IMR-90 (cell line): ENCODE data around the gene SLC44A2. TPM values are rescaled to one million over a fixed set of nuclear protein-coding genes. Genes with fewer than 3 reads are reported as not detected.

Experiments used
- ATAC-seq: fragments of 200-7000 bp; cut with Tn5 transposase; 2 replicates; pipeline ENCODE4 v1.9.1; 2020; ENCODE audit warnings: low read depth, mild to moderate bottlenecking, moderate library complexity
- BruUV-seq: library from RNA; stranded (reverse); fragments of 400-500 nt; replicated peaks from 2 replicates; lab custom pipeline; 2021; lab: Mats Ljungman, UMichigan
- CTCF ChIA-PET: fragments of 300-600 bp; formaldehyde crosslinking; extraction: SDS; loops from one replicate; lab custom pipeline; 2021; ENCODE audit warnings: antibody characterized with exemption; lab: Yijun Ruan, JAX
- POLR2A ChIA-PET: fragments of 300-600 bp; sonication (Branson Sonifier 250); formaldehyde crosslinking; loops from one replicate; lab custom pipeline; 2022; ENCODE audit warnings: antibody characterized with exemption; ENCODE audit not compliant: unreplicated experiment; lab: Charles Lee
- DNase-seq: peaks from one replicate; pipeline ENCODE4 v3.0.0; 2013
- H2AFZ ChIP-seq: replicated peaks from 2 replicates; pipeline ENCODE3; 2013; ENCODE audit warnings: low read length, mild to moderate bottlenecking; ENCODE audit not compliant: poor library complexity
- H2AK5ac ChIP-seq: 2 replicates; pipeline ENCODE4 v1.6.1; 2013; ENCODE audit warnings: low read depth, low read length, inconsistent platforms
- H2AK9ac ChIP-seq: replicated peaks from 2 replicates; pipeline ENCODE3; 2013; ENCODE audit warnings: mild to moderate bottlenecking, low read depth, low read length, moderate library complexity; ENCODE audit not compliant: poor library complexity
- H2BK120ac ChIP-seq: 2 replicates; pipeline ENCODE4 v1.6.1; 2013; ENCODE audit warnings: low read depth, low read length, inconsistent platforms
- H2BK15ac ChIP-seq: 3 replicates; pipeline ENCODE4 v1.6.1; 2013; ENCODE audit warnings: low read depth, low read length, inconsistent platforms
- H2BK20ac ChIP-seq: 2 replicates; pipeline ENCODE4 v1.6.1; 2013; ENCODE audit warnings: low read depth, mild to moderate bottlenecking, inconsistent platforms, low read length, moderate library complexity
- H2BK5ac ChIP-seq: 2 replicates; pipeline ENCODE4 v1.6.1; 2013; ENCODE audit warnings: mild to moderate bottlenecking, low read depth, low read length, inconsistent platforms; ENCODE audit not compliant: poor library complexity, severe bottlenecking
- H3K14ac ChIP-seq: replicated peaks from 2 replicates; pipeline ENCODE4 v1.6.1; 2013; ENCODE audit warnings: low read depth, low read length, inconsistent platforms
- H3K18ac ChIP-seq: 2 replicates; pipeline ENCODE4 v1.6.1; 2013; ENCODE audit warnings: low read depth, low read length, control low read depth
- H3K23ac ChIP-seq: 2 replicates; pipeline ENCODE4 v1.6.1; 2013; ENCODE audit warnings: low read depth, low read length, inconsistent platforms
- H3K27ac ChIP-seq: 2 replicates; pipeline ENCODE4 v1.5.1; 2013; ENCODE audit warnings: mild to moderate bottlenecking, control low read depth, low read length; ENCODE audit not compliant: insufficient read depth
- H3K27me3 ChIP-seq: 2 replicates; pipeline ENCODE4 v1.6.1; 2013; ENCODE audit warnings: low read length; ENCODE audit not compliant: control insufficient read depth, insufficient read depth
- H3K36me3 ChIP-seq: 2 replicates; pipeline ENCODE4 v1.6.1; 2013; ENCODE audit warnings: low read length, mixed read lengths; ENCODE audit not compliant: control insufficient read depth, insufficient read depth
- H3K4ac ChIP-seq: 2 replicates; pipeline ENCODE4 v1.6.1; 2013; ENCODE audit warnings: low read depth, low read length, inconsistent platforms
- H3K4me1 ChIP-seq: 2 replicates; pipeline ENCODE4 v1.6.1; 2013; ENCODE audit warnings: low read length, mixed read lengths; ENCODE audit not compliant: control insufficient read depth, insufficient read depth
- H3K4me2 ChIP-seq: 2 replicates; pipeline ENCODE4 v1.6.1; 2013; ENCODE audit warnings: low read depth, mild to moderate bottlenecking, control low read depth, low read length, moderate library complexity
- H3K4me3 ChIP-seq: 2 replicates; pipeline ENCODE4 v1.5.1; 2013; ENCODE audit warnings: low read depth, mild to moderate bottlenecking, control low read depth, low read length, moderate library complexity; ENCODE audit not compliant: insufficient read depth
- H3K56ac ChIP-seq: 2 replicates; pipeline ENCODE4 v1.6.1; 2013; ENCODE audit warnings: low read length, inconsistent platforms; ENCODE audit not compliant: insufficient read depth; ENCODE audit errors: extremely low read depth
- H3K79me1 ChIP-seq, 2 experiments: 2 replicates each; pipeline ENCODE4 v1.6.1; 2013; ENCODE audit warnings: low read length in 2 of 2, inconsistent platforms in 1 of 2, low read depth in 1 of 2
- H3K9ac ChIP-seq: 2 replicates; pipeline ENCODE4 v1.6.1; 2013; ENCODE audit warnings: low read depth, low read length, control low read depth
- H3K9me1 ChIP-seq: 2 replicates; pipeline ENCODE4 v1.6.1; 2013; ENCODE audit warnings: low read length, inconsistent platforms; ENCODE audit not compliant: insufficient read depth
- H3K9me3 ChIP-seq: 2 replicates; pipeline ENCODE4 v1.6.1; 2013; ENCODE audit warnings: low read length; ENCODE audit not compliant: control insufficient read depth, insufficient read depth
- H4K20me1 ChIP-seq: 2 replicates; pipeline ENCODE4 v1.6.1; 2013; ENCODE audit warnings: low read length, inconsistent platforms; ENCODE audit not compliant: insufficient read depth
- H4K5ac ChIP-seq: 2 replicates; pipeline ENCODE4 v1.6.1; 2013; ENCODE audit warnings: mild to moderate bottlenecking, low read depth, low read length, control low read depth
- H4K8ac ChIP-seq, 2 experiments: 2 replicates each; pipeline ENCODE4 v1.6.1; 2013; ENCODE audit warnings: low read depth in 2 of 2, low read length in 2 of 2, control low read depth in 1 of 2, inconsistent platforms in 1 of 2
- H4K91ac ChIP-seq: 2 replicates; pipeline ENCODE4 v1.6.1; 2013; ENCODE audit warnings: low read depth, low read length, inconsistent platforms; ENCODE audit not compliant: insufficient read depth
- NFE2L2 ChIP-seq: fragments of 150-350 bp; IDR thresholded peaks from 2 replicates; pipeline ENCODE4 v1.6.1; 2016; ENCODE audit warnings: low read depth, mild to moderate bottlenecking, low read length
- POLR2A ChIP-seq: IDR thresholded peaks from 2 replicates; pipeline ENCODE4 v1.6.1; 2012; ENCODE audit warnings: mild to moderate bottlenecking, low read depth, low read length
- RFX5 ChIP-seq: IDR thresholded peaks from 2 replicates; pipeline ENCODE4 v1.8.0; 2012; ENCODE audit warnings: low read depth, mild to moderate bottlenecking, low read length, moderate library complexity
- WGBS, 2 experiments: methylation state at CpG; one replicate each; pipeline versions ENCODE4 v1.1.5 to v1.1.7; 2013; ENCODE audit warnings: missing lambda C conversion rate in 2 of 2; ENCODE audit not compliant: insufficient read length in 1 of 2; ENCODE audit errors: extremely low coverage in 2 of 2; 5-methylcytosine and 5-hydroxymethylcytosine counted together
- dilution Hi-C: fragments of 300-500 bp; cut with HindIII; formaldehyde crosslinking; loops from one replicate; pipeline ENCODE4 v1.14.3; 2018; ENCODE audit warnings: low sequenced_read_pairs; ENCODE audit not compliant: unreplicated experiment
- in situ Hi-C: fragments of 300-500 bp; cut with MboI; formaldehyde crosslinking; loops from 3 replicates; pipeline ENCODE4 v1.14.3; 2019; ENCODE audit warnings: low sequenced_read_pairs, inconsistent platforms, mixed read lengths
- intact Hi-C: fragments of 100-400 bp; cut with micrococcal nuclease; formaldehyde crosslinking; loops from 2 replicates; pipeline ENCODE4 v1.10.0; 2022
- polyA plus RNA-seq, 3 experiments: library from polyadenylated mRNA; depleted of rRNA; stranded (reverse); fragments of >200 nt; gene quantifications; 2 replicates each; pipeline ENCODE4 v1.2.3, GENCODE V29; 2012; ENCODE audit warnings: low replicate concordance in 1 of 3
- total RNA-seq: library from RNA; depleted of rRNA; stranded (reverse); fragments of >200 nt; gene quantifications from 2 replicates; pipeline ENCODE4 v1.2.3, GENCODE V29; 2012

The SLC44A2 gene
- total and polyA plus RNA-seq, 2 of the 4 experiments (the other 2 are of a cell fraction) = 28.5 to 62.9 TPM

- Histone ChIP-seq H2AK5ac (no peak overlapping the region), H4K8ac (no peak overlapping the region), H3K9me3 (no peaks in the 10 kb centered on the region), H3K14ac (no peak overlapping the region), H3K4me3 (no peak overlapping the region), H3K4ac (no peak overlapping the region), H2BK120ac (no peak overlapping the region), H3K56ac (no peak overlapping the region), H2BK5ac (no peak overlapping the region), H3K27ac (no peak overlapping the region), H4K5ac (no peak overlapping the region), H3K4me2 (no peak overlapping the region), H3K9ac (no peak overlapping the region), H2BK15ac (no peak overlapping the region), H2BK20ac (no peak overlapping the region), H3K4me1 (peaks cover 4% of the 10 kb centered on the region), H3K18ac (no peak overlapping the region), H3K27me3 (no peaks in the 10 kb centered on the region), H4K91ac (no peak overlapping the region), H2AFZ (no peak overlapping the region), H4K20me1 (peaks cover 3% of the 10 kb centered on the region; the same call in 1 of the 2 replicates), H3K79me1 (peaks cover 22 to 72% of the 10 kb centered on the region in 2 experiments), H3K9me1 (0 out of 2 replicates have a peak, but pooled peaks cover 7% of the 10 kb centered on the region), H3K36me3 (no peaks in the 10 kb centered on the region; the same call in 1 of the 2 replicates), H3K23ac (peak overlapping the region; percentile 66; the same call in 1 of the 2 replicates), H2AK9ac (no peak overlapping the region)
- no peak for ATAC-seq
- ChIA-PET CTCF (no interaction called here), POLR2A (interaction anchor here (0.7 kb wide), 1 partner anchor 10 kb away, joined by 3 read pairs; no protein-coding TSS in a partner anchor)
- in situ Hi-C loops (no loop called here), intact Hi-C loops (no loop called here), dilution Hi-C loops (no loop called here)
- no TSS peak for BruUV-seq
- DNase-seq = no peak
- no peak for TF ChIP-seq POLR2A
- TF ChIP-seq NFE2L2 = no peak
- no peak for TF ChIP-seq RFX5
- WGBS, 2 experiments = 100% methylated on average over 2 of the region's 5 CpGs; no CpG with 5 or more reads in 1 of the 2 experiments
These were observed 13.4 kb upstream of the SLC44A2 start for GRCh38 chr19:10611907-10612306.
